Measurements from ENCODE around the gene KIF5B. TPM values are rescaled to one million over a fixed set of nuclear protein-coding genes. Genes with fewer than 3 reads are reported as not detected.

The KIF5B gene
- total and polyA plus RNA-seq, 2 donors (not counting 3 experiments of a cell fraction or from before 2014, with no cell fraction given): 24.7 to 159 TPM

DNA sequence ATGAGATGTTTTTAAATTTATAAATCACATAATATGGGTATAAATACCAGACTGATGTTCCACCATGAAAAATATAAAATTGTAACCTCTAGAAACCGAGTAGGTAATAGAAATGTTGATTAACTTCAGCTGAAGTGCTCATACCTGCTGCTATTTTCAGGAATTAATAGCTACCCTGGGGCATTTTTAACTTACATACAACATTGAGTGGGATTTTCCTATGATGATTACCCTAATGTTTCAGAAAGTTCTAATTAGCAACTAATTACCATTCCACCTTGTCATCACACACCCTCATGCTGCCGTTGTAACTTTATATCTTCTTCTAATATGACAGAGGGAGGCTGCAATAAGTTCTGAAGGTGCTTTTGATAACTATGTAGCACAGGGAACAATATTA lies 74.1 kb downstream of the KIF5B start:
- Histone ChIP-seq H3K4me3 (replicated peaks in 1 of 3; ENCODE audit: insufficient read depth in 1 of 3, low read depth in 1 of 3, low read length in 3 of 3) (no peak overlapping the region), H3K79me2 (ENCODE audit: control insufficient read depth, insufficient read depth, low read length) (no peaks in the 10 kb centered on the region), H3K9me3 (replicated peaks; ENCODE audit: control insufficient read depth, insufficient read depth, low read length) (no peaks in the 10 kb centered on the region), H3K36me3 (ENCODE audit: control insufficient read depth in 2 of 2, extremely low read depth in 1 of 2, insufficient read depth in 2 of 2, low read length in 2 of 2) (no peaks in the 10 kb centered on the region), H3K27me3 (ENCODE audit: control insufficient read depth in 2 of 2, insufficient read depth in 2 of 2, low read length in 2 of 2) (no peaks in the 10 kb centered on the region), H3K9me1 (replicated peaks; ENCODE audit: control insufficient read depth, extremely low read depth, insufficient read depth, low read length) (no peaks in the 10 kb centered on the region), H3K27ac (ENCODE audit: insufficient read depth, low read depth, low read length) (no peak overlapping the region), H2AFZ (ENCODE audit: low read depth, low read length) (no peak overlapping the region), H4K20me1 (replicated peaks; ENCODE audit: control insufficient read depth, extremely low read depth, insufficient read depth, low read length) (no peaks in the 10 kb centered on the region), H3K9ac (replicated peaks; ENCODE audit: extremely low read depth, insufficient read depth, low read length) (no peak overlapping the region), H3K4me2 (ENCODE audit: insufficient read depth, low read length) (no peak overlapping the region), H3K4me1 (ENCODE audit: control insufficient read depth, extremely low read depth, insufficient read depth, low read length) (peaks cover 12% of the 10 kb centered on the region)
- DNase-seq (ENCODE audit: low read depth, low spot score): no peak
- POLR2A ChIA-PET: no interaction called here
- BruUV-seq (replicated peaks): no TSS peak
- CTCF ChIA-PET: interaction anchor here (0.7 to 1.0 kb wide), 2 partner anchors 8 to 16 kb away, joined by 3 to 5 read pairs; no protein-coding TSS in a partner anchor
- no peak for FAIRE-seq
- intact Hi-C loops (cut with micrococcal nuclease): no loop called here
- TF ChIP-seq, protein P1, sequence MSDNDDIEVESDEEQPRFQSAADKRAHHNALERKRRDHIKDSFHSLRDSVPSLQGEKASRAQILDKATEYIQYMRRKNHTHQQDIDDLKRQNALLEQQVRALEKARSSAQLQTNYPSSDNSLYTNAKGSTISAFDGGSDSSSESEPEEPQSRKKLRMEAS (IDR thresholded peaks at IDR 0.05; ENCODE audit: insufficient read depth, insufficient read length): no peak
- TF ChIP-seq GATA2 (IDR thresholded peaks at IDR 0.05; ENCODE audit: insufficient read depth, insufficient read length, low read depth, low read length): no peak
- TF ChIP-seq JUN (IDR thresholded peaks at IDR 0.05; ENCODE audit: borderline replicate concordance, insufficient read depth, insufficient read length, low read depth): no peak
- no peak for TF ChIP-seq POLR2A (IDR thresholded peaks at IDR 0.05; ENCODE audit: low read depth, low read length)
- TF ChIP-seq, protein P2, sequence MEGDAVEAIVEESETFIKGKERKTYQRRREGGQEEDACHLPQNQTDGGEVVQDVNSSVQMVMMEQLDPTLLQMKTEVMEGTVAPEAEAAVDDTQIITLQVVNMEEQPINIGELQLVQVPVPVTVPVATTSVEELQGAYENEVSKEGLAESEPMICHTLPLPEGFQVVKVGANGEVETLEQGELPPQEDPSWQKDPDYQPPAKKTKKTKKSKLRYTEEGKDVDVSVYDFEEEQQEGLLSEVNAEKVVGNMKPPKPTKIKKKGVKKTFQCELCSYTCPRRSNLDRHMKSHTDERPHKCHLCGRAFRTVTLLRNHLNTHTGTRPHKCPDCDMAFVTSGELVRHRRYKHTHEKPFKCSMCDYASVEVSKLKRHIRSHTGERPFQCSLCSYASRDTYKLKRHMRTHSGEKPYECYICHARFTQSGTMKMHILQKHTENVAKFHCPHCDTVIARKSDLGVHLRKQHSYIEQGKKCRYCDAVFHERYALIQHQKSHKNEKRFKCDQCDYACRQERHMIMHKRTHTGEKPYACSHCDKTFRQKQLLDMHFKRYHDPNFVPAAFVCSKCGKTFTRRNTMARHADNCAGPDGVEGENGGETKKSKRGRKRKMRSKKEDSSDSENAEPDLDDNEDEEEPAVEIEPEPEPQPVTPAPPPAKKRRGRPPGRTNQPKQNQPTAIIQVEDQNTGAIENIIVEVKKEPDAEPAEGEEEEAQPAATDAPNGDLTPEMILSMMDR (IDR thresholded peaks at IDR 0.05; ENCODE audit: extremely low read depth in 1 of 2, insufficient read depth in 1 of 2, low read depth in 1 of 2, low read length in 2 of 2): no peak
- TF ChIP-seq POLR2AphosphoS5 (IDR thresholded peaks at IDR 0.05; ENCODE audit: insufficient read depth, low read depth, low read length): no peak
- no peak for TF ChIP-seq FOS (IDR thresholded peaks at IDR 0.05; ENCODE audit: borderline replicate concordance, insufficient read depth, low read length)
- TF ChIP-seq MYC (IDR thresholded peaks at IDR 0.05; ENCODE audit: low read depth, low read length): no peak
- no peak for TF ChIP-seq EZH2 (IDR thresholded peaks at IDR 0.05; ENCODE audit: borderline replicate concordance, low read depth, low read length, severe bottlenecking)
- dilution Hi-C loops (cut with MboI; ENCODE audit: extremely low pct_ligation_motif_present, low sequenced_read_pairs): no loop called here
